ENCODE results near the gene ZNF385B.

The ZNF385B gene

DNA sequence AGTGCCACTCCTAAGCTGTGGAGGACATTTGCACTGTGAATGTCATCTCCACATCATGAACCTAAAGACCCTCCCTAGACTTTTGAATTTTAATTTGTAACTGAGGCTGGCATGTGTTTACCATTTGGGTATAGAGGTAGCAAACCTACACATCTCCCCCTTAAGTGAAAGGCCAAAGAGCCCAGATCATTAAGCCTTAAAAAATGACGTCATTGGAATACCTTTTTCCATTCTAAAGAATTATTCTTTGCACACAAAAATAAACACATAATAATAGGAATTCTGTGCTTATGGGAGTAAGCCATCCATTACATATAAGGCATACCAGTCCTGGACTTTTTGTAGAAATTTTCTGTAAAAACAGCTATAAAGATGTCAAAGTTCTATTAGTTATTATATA is 38.9 kb downstream of the ZNF385B start:
- no peak for DNase-seq (ENCODE audit: low read depth)
- TF ChIP-seq, protein P1, sequence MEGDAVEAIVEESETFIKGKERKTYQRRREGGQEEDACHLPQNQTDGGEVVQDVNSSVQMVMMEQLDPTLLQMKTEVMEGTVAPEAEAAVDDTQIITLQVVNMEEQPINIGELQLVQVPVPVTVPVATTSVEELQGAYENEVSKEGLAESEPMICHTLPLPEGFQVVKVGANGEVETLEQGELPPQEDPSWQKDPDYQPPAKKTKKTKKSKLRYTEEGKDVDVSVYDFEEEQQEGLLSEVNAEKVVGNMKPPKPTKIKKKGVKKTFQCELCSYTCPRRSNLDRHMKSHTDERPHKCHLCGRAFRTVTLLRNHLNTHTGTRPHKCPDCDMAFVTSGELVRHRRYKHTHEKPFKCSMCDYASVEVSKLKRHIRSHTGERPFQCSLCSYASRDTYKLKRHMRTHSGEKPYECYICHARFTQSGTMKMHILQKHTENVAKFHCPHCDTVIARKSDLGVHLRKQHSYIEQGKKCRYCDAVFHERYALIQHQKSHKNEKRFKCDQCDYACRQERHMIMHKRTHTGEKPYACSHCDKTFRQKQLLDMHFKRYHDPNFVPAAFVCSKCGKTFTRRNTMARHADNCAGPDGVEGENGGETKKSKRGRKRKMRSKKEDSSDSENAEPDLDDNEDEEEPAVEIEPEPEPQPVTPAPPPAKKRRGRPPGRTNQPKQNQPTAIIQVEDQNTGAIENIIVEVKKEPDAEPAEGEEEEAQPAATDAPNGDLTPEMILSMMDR (conservative IDR thresholded peaks at IDR 0.05; ENCODE audit: low read length), result no peak
- no peak overlapping the region for H3K4me3 ChIP-seq (ENCODE audit: low read length)

GRCh38 chr2:179818546-179818945 is 42.9 kb downstream of the ZNF385B start:
- DNase-seq (ENCODE audit: low read depth), result no peak
- TF ChIP-seq, protein P1 (conservative IDR thresholded peaks at IDR 0.05; ENCODE audit: low read length), result no peak
- no peak overlapping the region for H3K4me3 ChIP-seq (ENCODE audit: low read length)

GRCh38 chr2:179817181-179817841 is 44.1 kb downstream of the ZNF385B start:
- H3K4me3 ChIP-seq (ENCODE audit: low read length), result no peak overlapping the region
- no peak for DNase-seq (ENCODE audit: low read depth)
- TF ChIP-seq, protein P1 (conservative IDR thresholded peaks at IDR 0.05; ENCODE audit: low read length), result no peak

DNA sequence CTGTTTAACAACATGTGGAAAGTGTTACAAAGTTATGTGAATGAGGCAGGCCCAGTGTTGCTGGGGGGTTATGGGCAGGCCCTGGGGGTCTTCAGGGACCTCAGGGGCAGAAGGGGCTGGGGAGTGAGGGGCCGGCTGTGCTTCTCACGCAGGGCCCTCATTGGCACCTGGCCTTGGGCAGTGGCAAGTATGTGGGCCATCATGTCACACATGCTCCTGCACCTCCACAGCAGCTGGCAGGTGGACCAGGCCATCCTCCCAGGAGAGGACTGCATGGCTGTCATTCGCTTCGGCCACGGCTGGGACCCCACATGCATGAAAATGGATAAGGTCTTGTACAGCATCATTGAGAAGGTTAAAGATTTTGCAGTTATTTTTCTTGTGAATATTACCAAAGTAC is 47.4 kb downstream of the ZNF385B start:
- H3K4me3 ChIP-seq (ENCODE audit: low read length), result no peak overlapping the region
- DNase-seq (ENCODE audit: low read depth), result no peak
- TF ChIP-seq, protein P1 (conservative IDR thresholded peaks at IDR 0.05; ENCODE audit: low read length), result no peak

DNA sequence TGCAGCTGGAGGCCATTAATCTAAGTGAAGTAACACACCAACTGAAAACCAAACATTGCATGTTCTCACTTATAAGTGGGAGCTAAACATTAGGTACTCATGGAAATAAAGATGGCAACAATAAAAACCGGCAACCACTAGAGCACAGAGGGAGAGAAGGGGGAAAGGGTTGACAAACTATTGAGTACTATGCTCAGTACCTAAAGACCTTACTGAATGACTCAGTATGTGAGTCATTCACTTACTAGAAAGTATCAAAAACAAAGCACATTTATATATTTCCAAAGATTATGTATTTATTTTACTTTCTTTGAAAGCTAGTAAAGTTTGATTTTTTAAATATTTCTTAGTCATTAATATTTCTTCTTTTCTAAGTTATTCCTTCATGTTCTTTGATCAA is 48.9 kb downstream of the ZNF385B start:
- TF ChIP-seq, protein P1 (conservative IDR thresholded peaks at IDR 0.05; ENCODE audit: low read length), result no peak

DNA sequence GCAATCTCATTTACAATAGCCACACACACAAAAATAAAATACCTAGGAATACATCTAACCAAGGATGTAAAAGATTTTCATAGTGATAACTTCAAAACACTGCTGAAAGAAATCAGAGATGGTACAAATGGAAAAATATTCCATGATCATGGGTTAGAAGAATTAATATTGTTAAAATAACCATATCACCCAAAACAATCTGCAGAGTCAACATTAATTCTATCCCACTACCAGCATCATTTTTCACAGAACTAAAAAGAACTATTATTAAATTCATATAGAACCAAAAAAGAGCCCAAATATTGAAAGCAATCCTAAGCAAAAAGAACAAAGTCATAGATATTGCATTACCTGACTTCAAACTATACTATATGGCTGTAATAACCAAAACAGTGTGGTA is 50.4 kb downstream of the ZNF385B start:
- no peak for DNase-seq (ENCODE audit: low read depth)
- TF ChIP-seq, protein P1 (conservative IDR thresholded peaks at IDR 0.05; ENCODE audit: low read length), result no peak
- H3K4me3 ChIP-seq (ENCODE audit: low read length), result no peak overlapping the region

More for the DNA sequence above, 48.9 kb downstream of the ZNF385B start:
- no peak overlapping the region for H3K4me3 ChIP-seq (ENCODE audit: low read length)
- no peak for DNase-seq (ENCODE audit: low read depth)

DNA sequence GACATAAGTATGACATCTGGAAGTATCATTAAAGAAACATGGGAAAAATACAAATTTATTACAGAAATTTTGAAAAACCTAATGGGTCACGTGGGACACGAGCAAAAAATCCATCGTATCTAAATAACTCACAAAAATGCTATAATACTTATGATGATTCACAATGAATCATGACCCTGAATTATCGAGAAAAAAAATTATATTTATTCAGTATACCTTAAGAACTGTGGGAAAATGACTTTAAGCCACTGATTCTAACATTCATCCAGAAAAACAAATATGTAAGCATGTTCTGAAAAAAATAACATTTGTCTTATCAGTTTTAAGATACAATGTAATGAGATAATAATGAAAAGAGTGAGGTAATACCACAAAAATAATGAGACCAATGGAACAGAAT is 51.8 kb downstream of the ZNF385B start:
- TF ChIP-seq, protein P1 (conservative IDR thresholded peaks at IDR 0.05; ENCODE audit: low read length), result no peak
- H3K4me3 ChIP-seq (ENCODE audit: low read length), result no peak overlapping the region
- no peak for DNase-seq (ENCODE audit: low read depth)
